HG03135 (cell line): Measurements from ENCODE around the gene NAA10.

ENCODE experiments used
- ATAC-seq: cut with Tn5 transposase; IDR thresholded peaks from one replicate; pipeline ENCODE4 v1.9.1; 2021; ENCODE audit warnings: mild to moderate bottlenecking, moderate library complexity; ENCODE audit not compliant: unreplicated experiment

The NAA10 gene

GRCh38 chrX:153911798-153912197 is 23.0 kb downstream of the NAA10 start:
- no peak for ATAC-seq

GRCh38 chrX:153910446-153910845 is 24.4 kb downstream of the NAA10 start:
- ATAC-seq, result no peak

GRCh38 chrX:153909980-153910360 is 24.9 kb downstream of the NAA10 start:
- ATAC-seq, result no peak

DNA sequence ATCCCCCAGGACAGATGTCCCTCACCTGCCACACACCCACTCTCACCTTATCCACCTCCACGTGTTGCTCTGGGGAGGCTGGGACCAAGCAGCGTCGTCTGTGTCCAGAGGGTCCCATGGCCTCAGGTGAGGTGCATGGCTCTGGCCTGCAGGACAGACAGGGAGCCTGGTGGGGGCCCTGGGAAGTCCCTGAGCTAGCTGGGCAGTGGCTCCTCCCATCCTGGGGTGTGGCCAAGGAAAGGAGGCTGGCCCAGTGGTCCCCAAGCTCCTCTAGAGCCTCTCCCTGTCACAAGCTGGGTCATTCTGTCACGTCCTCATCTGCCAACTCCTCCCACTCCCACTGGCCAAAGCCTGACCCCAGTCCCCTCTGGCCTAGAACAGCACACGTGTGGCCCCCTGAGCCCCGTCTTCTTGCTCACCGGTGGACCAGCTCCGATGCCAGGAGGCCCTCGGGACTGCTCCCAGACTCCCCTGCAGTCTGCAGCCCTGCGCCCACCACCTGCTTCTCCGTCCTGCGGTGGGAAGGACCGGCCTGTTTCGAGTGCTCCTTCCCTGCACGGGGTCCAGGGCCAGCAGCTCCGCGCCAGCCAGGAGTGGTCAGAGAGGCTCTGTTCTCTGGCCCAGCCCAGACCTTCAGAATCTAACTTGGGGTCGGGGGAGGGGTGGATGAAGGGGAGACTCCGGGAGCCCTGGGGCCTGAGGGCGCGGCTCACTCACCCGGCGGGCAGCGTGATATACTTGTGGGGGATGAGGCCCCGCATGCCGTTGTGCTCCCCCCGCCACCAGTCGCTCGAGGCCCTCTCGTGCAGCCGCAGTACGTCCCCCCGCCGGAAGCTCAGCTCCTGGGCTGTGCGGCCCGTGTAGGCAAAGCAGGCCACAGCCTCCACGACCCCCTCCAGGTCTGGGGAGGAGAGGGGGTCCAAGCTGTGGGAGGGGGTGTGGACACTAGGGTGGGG is 25.5 kb downstream of the NAA10 start:
- no peak for ATAC-seq

DNA sequence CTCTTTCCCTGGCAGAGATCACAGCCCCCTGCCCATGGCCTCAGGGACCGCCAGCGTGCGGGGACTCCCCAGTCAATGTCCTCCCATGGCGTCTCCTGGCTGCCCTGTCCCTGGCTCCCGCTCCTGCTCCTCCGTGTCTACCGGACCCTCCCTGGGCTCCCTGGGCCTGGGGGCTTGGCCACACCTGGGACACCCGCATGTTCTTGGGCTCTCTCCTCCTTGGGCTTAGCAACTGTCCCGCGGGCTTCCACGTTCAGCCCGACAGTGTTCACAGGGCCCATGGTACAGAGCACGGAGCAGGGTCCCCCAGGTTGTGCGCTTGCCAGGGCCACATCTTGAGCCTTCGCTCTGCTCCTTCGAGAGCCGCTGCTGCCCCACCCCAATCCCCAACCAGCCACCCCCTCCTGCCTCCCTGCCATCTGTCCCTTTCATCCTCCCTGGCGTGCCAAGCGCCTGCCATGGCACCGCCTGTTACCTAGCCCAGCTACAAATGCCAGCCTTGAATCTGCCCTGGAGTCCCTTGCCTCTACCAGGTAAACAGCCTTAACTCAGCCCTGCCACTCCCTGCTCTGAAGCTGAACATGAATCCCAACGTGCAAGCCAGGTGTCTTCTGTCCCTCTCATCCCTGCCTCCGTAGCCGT is 26.5 kb downstream of the NAA10 start:
- no peak for ATAC-seq

DNA sequence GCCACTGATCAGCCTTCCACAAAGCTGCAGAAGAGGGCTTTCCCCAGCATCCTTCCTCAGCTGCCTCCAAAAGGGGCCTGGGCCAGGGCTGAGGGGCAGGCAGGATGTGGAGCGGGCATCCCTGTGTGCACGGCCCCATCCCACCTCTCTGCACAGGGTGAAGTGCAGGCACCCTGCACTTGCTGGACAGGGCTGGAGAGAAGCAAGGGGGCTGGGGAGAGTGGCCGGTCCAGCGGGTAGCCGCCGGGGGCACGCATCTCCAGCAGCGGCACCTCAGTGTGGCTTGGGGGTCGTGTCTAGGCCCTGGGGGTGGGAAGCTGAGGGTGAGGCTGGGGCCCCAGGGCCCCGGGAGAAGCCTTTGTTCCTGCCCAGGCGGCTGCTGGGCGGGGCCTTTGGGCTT is 27.4 kb downstream of the NAA10 start:
- ATAC-seq, result no peak

- ATAC-seq, result no peak
Observed at GRCh38 chrX:153906126-153906917, 28.5 kb downstream of the NAA10 start.

DNA sequence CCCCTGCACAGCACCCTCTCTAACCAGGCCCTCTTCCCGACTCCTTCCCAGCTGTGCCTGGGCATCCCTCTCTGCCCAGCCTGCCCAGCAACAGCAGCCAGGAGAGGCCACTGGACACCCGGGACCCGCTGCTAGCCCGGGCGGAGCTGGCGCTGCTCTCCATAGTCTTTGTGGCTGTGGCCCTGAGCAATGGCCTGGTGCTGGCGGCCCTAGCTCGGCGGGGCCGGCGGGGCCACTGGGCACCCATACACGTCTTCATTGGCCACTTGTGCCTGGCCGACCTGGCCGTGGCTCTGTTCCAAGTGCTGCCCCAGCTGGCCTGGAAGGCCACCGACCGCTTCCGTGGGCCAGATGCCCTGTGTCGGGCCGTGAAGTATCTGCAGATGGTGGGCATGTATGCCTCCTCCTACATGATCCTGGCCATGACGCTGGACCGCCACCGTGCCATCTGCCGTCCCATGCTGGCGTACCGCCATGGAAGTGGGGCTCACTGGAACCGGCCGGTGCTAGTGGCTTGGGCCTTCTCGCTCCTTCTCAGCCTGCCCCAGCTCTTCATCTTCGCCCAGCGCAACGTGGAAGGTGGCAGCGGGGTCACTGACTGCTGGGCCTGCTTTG is 29.2 kb downstream of the NAA10 start:
- ATAC-seq, result no peak

DNA sequence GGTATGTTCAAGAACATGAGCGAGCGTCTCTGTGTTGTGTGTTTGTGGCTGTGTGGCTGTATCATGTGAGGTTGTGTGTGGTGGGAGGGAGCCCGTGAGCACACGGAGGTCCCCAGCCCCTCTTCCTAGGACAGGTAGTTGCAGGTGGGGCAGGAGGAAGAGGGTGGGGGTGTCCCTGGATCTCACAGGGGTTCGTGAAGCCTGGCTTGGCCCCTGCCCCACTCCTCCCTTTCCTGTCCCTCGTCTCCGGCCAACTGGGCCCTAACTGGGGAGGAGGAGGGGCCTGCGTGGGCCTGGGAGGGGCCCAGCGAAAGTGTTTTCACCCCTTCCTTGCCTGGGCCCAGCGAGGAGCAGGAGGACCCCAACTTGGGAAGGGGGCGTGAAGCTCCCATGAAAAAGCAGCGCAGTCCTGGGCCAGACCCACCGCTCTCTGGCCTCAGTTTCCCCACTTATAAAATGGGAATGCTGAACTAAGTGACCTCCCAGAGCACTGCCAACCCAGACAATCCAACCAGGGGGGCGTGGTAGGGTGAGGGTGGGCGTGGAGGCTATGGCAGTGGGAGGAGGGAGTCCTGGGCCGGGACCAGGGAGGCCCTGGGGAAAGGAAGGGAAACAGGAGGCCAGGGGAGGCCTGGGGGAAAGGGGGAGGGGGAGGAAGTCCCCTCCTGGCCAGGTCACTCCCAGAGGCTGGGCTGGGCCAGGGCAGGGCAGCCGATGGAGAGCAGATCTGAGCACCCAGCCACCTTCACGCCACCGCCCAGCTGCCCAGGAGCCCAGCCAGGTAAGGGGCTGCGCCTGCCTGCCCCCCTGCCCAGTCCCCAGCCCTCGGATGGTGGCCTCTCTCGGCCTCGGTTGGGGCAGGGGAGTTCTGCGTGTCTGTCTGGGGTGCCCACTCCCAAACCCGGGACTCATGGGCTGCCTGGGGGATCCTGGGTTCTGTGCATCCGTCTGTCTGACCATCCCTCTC is 30.6 kb downstream of the NAA10 start, which contains the start of gene AVPR2:
AVPR2 (plus strand) TSS at position 683 of the 967 bp plus-strand sequence. CDS start 473 bp downstream, outside the sequence.
- no peak for ATAC-seq

DNA sequence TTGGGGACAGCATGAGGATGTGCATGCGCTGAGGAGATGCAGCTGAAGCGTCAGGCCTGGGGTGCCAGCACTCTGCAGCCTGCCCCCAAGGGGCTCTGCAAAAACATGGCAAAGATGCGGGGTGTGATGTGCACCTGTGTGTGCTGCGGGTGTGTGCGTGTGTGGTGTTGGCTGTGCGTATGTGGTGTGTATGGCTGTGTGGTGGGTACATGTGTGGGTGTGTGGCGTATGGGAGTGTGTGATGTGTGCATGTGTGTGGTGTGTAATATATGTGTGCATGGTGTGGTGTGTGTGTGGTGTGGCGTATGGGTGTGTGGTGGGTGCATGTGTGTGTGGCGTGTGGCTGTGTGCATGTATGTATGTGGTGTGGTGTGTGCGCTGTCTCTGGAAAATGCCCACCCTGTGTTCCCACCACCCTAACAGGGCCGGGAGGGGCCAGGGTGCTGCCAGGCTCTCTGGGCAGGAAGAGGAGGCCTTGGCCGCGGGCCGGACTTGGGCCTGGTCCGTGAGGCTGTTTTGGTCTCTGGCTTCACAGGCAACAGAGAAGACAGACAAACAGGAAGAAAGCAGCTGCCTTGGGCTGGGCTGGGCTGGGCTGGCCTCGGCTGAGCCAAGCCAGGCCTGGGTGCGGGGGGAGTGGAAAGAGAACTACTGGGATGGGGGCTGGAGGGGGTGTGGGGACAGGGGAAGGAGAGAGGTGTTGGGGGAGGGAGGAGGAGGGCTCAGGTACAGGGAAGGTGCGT is 31.4 kb downstream of the NAA10 start:
- ATAC-seq, result no peak

- ATAC-seq, result no peak
Observed at GRCh38 chrX:153902385-153902784, 32.5 kb downstream of the NAA10 start.

DNA sequence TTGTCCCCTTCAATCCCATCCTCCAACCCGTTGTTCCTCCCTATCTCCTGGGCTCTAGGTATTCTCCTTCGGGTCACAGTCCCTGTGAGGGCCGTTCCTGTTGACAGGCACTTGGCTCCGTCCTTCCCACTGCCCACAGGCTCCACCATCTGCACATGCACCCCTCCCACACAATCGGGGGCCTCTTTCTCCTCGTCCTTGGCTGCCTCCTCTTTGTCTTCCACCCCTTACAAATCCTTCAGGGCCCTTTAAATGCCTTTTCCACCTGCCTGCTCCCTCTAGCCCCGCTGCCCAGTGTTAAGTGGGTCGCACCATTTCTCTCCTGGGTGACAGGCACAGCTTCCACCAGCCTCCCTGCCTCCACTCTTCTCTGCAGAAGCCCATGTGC is 33.1 kb downstream of the NAA10 start:
- no peak for ATAC-seq

- ATAC-seq, result peak; percentile 69
Observed at GRCh38 chrX:153900831-153901752, 33.7 kb downstream of the NAA10 start.

GRCh38 chrX:153897899-153898298 is 36.9 kb downstream of the NAA10 start:
- no peak for ATAC-seq

DNA sequence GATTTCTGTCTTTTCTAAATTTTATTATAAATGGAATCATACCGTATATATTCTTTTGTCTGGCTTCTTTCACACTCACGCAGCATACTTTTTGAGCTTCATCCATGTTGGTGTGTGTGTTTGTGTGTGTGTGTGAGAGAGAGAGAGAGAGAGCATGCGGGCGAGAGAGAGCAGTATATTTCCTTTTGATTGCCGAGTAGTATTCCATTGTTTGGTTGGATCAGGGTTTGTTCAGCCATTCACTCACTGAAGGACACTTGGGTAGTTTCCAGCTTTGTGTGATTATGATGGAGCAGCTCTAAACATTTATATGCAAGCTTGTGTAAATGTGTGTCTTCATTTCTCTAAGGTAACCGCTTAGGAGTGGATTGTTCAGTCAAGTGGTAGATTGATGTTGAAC is 45.7 kb downstream of the NAA10 start:
- no peak for ATAC-seq

DNA sequence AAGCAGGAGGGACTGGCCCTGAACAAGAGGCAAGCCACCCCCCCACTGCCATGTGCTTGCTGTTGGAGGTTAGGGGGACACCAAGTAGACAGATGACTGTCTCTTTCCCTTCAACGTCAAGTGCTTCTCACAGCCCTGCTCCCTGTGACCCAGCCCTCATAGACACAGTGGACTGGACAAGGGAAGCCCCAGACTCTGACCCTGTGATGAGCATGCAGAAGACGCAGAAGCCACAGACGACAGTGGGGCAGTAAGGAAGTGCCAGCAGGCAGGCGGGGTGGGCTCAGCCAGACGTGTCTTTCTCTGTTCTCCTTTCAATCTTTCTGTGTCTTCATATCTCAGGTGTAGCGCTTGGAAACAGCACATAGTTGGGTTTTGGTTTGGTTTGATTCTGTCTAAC is 46.5 kb downstream of the NAA10 start:
- ATAC-seq, result no peak

DNA sequence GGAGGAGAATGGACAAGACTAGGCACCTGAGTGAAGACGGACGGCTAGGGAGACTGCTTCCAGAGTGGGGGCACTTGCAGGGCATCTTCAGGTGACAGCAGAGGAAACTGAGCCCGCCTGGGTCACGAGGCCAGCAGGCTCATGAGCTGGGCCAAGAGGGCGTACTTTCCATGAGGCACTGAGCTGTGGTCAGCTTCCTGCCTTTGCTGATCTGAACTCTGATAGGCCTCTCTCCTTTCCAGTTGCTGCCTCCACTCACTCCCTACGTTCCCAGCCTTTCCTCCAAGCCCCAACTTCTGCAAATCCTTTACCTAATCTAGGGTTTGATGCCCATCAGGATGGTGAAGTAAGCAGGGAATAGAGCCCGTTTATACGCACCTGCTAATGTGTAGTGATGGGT is 47.5 kb downstream of the NAA10 start:
- no peak for ATAC-seq

- ATAC-seq, result no peak
Observed at GRCh38 chrX:153886915-153887314, 47.9 kb downstream of the NAA10 start.
